SK-N-SH (cell line): ENCODE data around the gene ST3GAL2. TPM values are rescaled to one million over a fixed set of nuclear protein-coding genes. Genes with fewer than 3 reads are reported as not detected.

Experiments
- CTCF ChIA-PET: fragments of 300-600, 350-600 bp; formaldehyde crosslinking; extraction: SDS; loops from one replicate; lab custom pipeline; 2021; lab: Yijun Ruan, JAX
- POLR2A ChIA-PET: fragments of 350-600 bp; sonication (Branson Sonifier 250); formaldehyde crosslinking; extraction: SDS; loops from one replicate; lab custom pipeline; 2020; ENCODE audit warnings: antibody characterized with exemption, inconsistent platforms; lab: Yijun Ruan, JAX
- DNase-seq: peaks from one replicate; pipeline ENCODE4 v3.0.0; 2012
- H2AFZ ChIP-seq: fragments of 200-600 bp; sonication (generic); 2 replicates; pipeline ENCODE4 v1.8.1; 2016; ENCODE audit warnings: antibody characterized with exemption, mild to moderate bottlenecking, low read depth
- H3F3A ChIP-seq: fragments of 200-600 bp; sonication (generic); replicated peaks from 2 replicates; pipeline ENCODE3; 2016; ENCODE audit warnings: antibody characterized with exemption, mild to moderate bottlenecking; ENCODE audit not compliant: insufficient read depth
- H3K27ac ChIP-seq, 2 experiments: fragments of 200-500 bp in 1 of 2; fragments of 200-600 bp in 1 of 2; sonication (Bioruptor generic) in 1 of 2; sonication (generic), shearing (Covaris generic) in 1 of 2; 2 replicates each; pipeline versions ENCODE4 v1.5.1 to v1.6.1; 2014 to 2016; ENCODE audit warnings: low read depth in 2 of 2, inconsistent platforms in 1 of 2, low read length in 1 of 2, mild to moderate bottlenecking in 1 of 2, mixed read lengths in 1 of 2
- H3K27me3 ChIP-seq: fragments of 200-600 bp; sonication (generic), shearing (Covaris generic); 2 replicates; pipeline ENCODE4 v1.6.1; 2016; ENCODE audit warnings: mixed run types; ENCODE audit not compliant: insufficient read depth
- H3K36me3 ChIP-seq, 2 experiments: fragments of 200-500 bp in 1 of 2; fragments of 200-600 bp in 1 of 2; sonication (Bioruptor generic) in 1 of 2; sonication (generic) in 1 of 2; replicated peaks in 1 of 2; 2 replicates each; pipeline versions ENCODE3 to v1.5.1; 2014 to 2016; ENCODE audit warnings: low read length in 1 of 2, mild to moderate bottlenecking in 1 of 2; ENCODE audit not compliant: insufficient read depth in 2 of 2, control insufficient read depth in 1 of 2
- H3K4me1 ChIP-seq, 2 experiments: fragments of 200-500 bp in 1 of 2; fragments of 200-600 bp in 1 of 2; sonication (Bioruptor generic) in 1 of 2; sonication (generic), shearing (Covaris generic) in 1 of 2; 2 replicates each; pipeline versions ENCODE4 v1.5.1 to v1.6.1; 2014 to 2016; ENCODE audit warnings: low read depth in 1 of 2, low read length in 1 of 2, mixed run types in 1 of 2; ENCODE audit not compliant: insufficient read depth in 2 of 2, control insufficient read depth in 1 of 2
- H3K4me2 ChIP-seq: fragments of 200-600 bp; sonication (generic), shearing (Covaris generic); 2 replicates; pipeline ENCODE4 v1.6.1; 2017; ENCODE audit warnings: mixed run types
- H3K4me3 ChIP-seq, 2 experiments: fragments of 200-500 bp in 1 of 2; fragments of 200-600 bp in 1 of 2; sonication (Bioruptor generic) in 1 of 2; sonication (generic), shearing (Covaris generic) in 1 of 2; 2 replicates each; pipeline versions ENCODE4 v1.5.1 to v1.8.1; 2014 to 2016; ENCODE audit warnings: low read depth in 2 of 2, inconsistent platforms in 1 of 2, low read length in 1 of 2, mild to moderate bottlenecking in 1 of 2, mixed read lengths in 1 of 2, moderate library complexity in 1 of 2
- H3K79me2 ChIP-seq: fragments of 200-600 bp; sonication (generic); 2 replicates; pipeline ENCODE4 v1.8.1; 2017; ENCODE audit warnings: mild to moderate bottlenecking; ENCODE audit not compliant: insufficient read depth
- H3K9ac ChIP-seq: fragments of 200-600 bp; sonication (generic); 2 replicates; pipeline ENCODE4 v1.6.1; 2017; ENCODE audit warnings: mixed run types
- H3K9me2 ChIP-seq: fragments of 200-600 bp; sonication (generic); 2 replicates; pipeline ENCODE4 v1.6.1; 2017; ENCODE audit warnings: mixed run types
- H3K9me3 ChIP-seq: fragments of 200-600 bp; sonication (generic); 2 replicates; pipeline ENCODE4 v1.6.1; 2017; ENCODE audit warnings: mixed run types, mild to moderate bottlenecking, moderate library complexity
- H4K20me1 ChIP-seq: fragments of 200-600 bp; sonication (generic); 2 replicates; pipeline ENCODE4 v1.6.1; 2017; ENCODE audit warnings: mild to moderate bottlenecking, mixed run types; ENCODE audit not compliant: insufficient read depth
- CHD2 ChIP-seq: fragments of 150-350 bp; IDR thresholded peaks from 2 replicates; pipeline ENCODE4 v1.6.1; 2018; ENCODE audit warnings: low read length; ENCODE audit not compliant: partially characterized antibody
- EP300 ChIP-seq, 2 experiments: IDR thresholded peaks; 2 replicates each; pipeline versions ENCODE4 v1.4.0 to v1.6.1; 2012; ENCODE audit warnings: borderline replicate concordance in 1 of 2, low read depth in 1 of 2, low read length in 1 of 2
- EZH2phosphoT487 ChIP-seq: fragments of 200-600 bp; sonication (generic); IDR thresholded peaks from 2 replicates; pipeline ENCODE4 v1.6.1; 2017; ENCODE audit warnings: low read depth, mixed run types, mild to moderate bottlenecking, antibody characterized with exemption, moderate library complexity, borderline replicate concordance
- FOSL2 ChIP-seq: IDR thresholded peaks from 2 replicates; pipeline ENCODE4 v1.4.0; 2012; ENCODE audit warnings: low read depth, mild to moderate bottlenecking, moderate library complexity, borderline replicate concordance
- FOXJ3 ChIP-seq: sonication (generic); formaldehyde crosslinking; IDR thresholded peaks from 2 replicates; pipeline ENCODE4 v1.5.1; 2020; ENCODE audit warnings: mild to moderate bottlenecking, missing genetic modification reagents
- FOXM1 ChIP-seq: IDR thresholded peaks from 2 replicates; pipeline ENCODE4 v1.4.0; 2012; ENCODE audit warnings: low read depth, mild to moderate bottlenecking
- GATA2 ChIP-seq: sonication (generic); formaldehyde crosslinking; IDR thresholded peaks from 2 replicates; pipeline ENCODE4 v1.5.0; 2020; ENCODE audit warnings: mild to moderate bottlenecking, missing genetic modification reagents
- JUND ChIP-seq: IDR thresholded peaks from 2 replicates; pipeline ENCODE4 v1.4.0; 2012
- MEF2A ChIP-seq: IDR thresholded peaks from 2 replicates; pipeline ENCODE4 v1.4.0; 2012; ENCODE audit warnings: low read depth, borderline replicate concordance
- NRF1 ChIP-seq: IDR thresholded peaks from 2 replicates; pipeline ENCODE4 v1.6.1; 2012; ENCODE audit warnings: low read depth, mild to moderate bottlenecking, low read length
- POLR2AphosphoS5 ChIP-seq: IDR thresholded peaks from 2 replicates; pipeline ENCODE4 v1.6.1; 2012; ENCODE audit warnings: low read depth, low read length
- RAD21 ChIP-seq: IDR thresholded peaks from 2 replicates; pipeline ENCODE4 v1.6.1; 2012; ENCODE audit warnings: mild to moderate bottlenecking, low read length
- RCOR1 ChIP-seq: fragments of 150-350 bp; IDR thresholded peaks from 2 replicates; pipeline ENCODE4 v1.6.1; 2017; ENCODE audit warnings: antibody characterized with exemption, low read length
- TAF1 ChIP-seq: IDR thresholded peaks from 2 replicates; pipeline ENCODE4 v1.6.1; 2012; ENCODE audit warnings: low read depth, mild to moderate bottlenecking, low read length, moderate library complexity, borderline replicate concordance
- TCF12 ChIP-seq: IDR thresholded peaks from 2 replicates; pipeline ENCODE4 v1.4.0; 2012
- YY1 ChIP-seq: IDR thresholded peaks from 2 replicates; pipeline ENCODE4 v1.4.0; 2012; ENCODE audit warnings: low read depth, mild to moderate bottlenecking
- whole genome bisulfite sequencing: methylation state at CpG from one replicate; pipeline ENCODE4 v1.1.6; 2017; ENCODE audit warnings: low lambda C conversion rate; 5-methylcytosine and 5-hydroxymethylcytosine counted together
- polyA plus RNA-seq, 3 experiments: library from polyadenylated mRNA; depleted of rRNA; stranded (reverse); fragments of >200 nt; gene quantifications; 2 replicates each; pipeline ENCODE4 v1.2.3, GENCODE V29; 2012
- TF ChIP-seq, protein P1 (sequence below): fragments of 150-350 bp; IDR thresholded peaks from 2 replicates; pipeline ENCODE4 v1.6.1; 2017; ENCODE audit warnings: antibody characterized with exemption, low read length, low read depth, borderline replicate concordance
- TF ChIP-seq, protein P2 (sequence below): fragments of 200-600 bp; sonication (generic); IDR thresholded peaks from 2 replicates; pipeline ENCODE4 v1.6.1; 2017; ENCODE audit warnings: antibody characterized with exemption, mild to moderate bottlenecking, moderate library complexity
- TF ChIP-seq, protein P3 (sequence below): IDR thresholded peaks from 2 replicates; pipeline ENCODE4 v1.4.0; 2012; ENCODE audit warnings: low read depth, borderline replicate concordance

ST3GAL2 gene
- polyA plus RNA-seq, 1 of the 3 experiments (the other 2 are of a cell fraction), result 19.9 TPM

DNA sequence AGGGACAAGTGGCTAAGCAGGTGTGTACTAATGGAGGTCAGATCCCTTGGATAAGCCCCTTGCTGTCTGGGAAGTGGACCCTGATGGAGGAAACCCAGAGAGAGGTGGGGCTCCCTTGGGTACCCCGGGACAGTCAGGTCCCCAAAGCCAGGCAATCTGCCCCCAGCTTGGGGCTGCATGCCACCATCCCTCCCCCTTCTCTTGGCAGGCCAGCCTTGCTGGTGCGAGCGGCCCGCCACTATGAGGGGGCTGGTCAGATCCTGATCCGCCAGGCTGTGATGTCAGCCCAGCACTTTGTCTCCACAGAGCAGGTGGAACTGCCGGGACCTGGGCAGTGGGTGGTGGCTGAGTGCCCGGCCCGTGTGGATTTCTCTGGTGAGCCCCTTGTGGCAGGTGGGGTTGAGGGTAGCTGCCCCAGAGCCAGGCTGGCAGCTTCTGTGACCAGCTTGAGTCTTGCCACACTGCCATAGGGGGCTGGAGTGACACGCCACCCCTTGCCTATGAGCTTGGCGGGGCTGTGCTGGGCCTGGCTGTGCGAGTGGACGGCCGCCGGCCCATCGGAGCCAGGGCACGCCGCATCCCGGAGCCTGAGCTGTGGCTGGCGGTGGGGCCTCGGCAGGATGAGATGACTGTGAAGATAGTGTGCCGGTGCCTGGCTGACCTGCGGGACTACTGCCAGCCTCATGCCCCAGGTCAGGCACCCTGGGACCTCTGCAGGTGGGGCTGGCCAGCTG lies 35.6 kb upstream of the ST3GAL2 start (continued):
- no peak for TF ChIP-seq POLR2AphosphoS5
- TF ChIP-seq TAF1, result no peak
- TF ChIP-seq CHD2, result no peak
- TF ChIP-seq EP300 (IDR thresholded peaks at IDR 0.05; ENCODE audit: borderline replicate concordance in 1 of 2, low read depth in 1 of 2, low read length in 1 of 2), result no peak
- no peak for TF ChIP-seq RCOR1
- TF ChIP-seq GATA2 (CRISPR knock-in tag), result no peak
- TF ChIP-seq TCF12, result no peak
- no peak for TF ChIP-seq MEF2A

DNA sequence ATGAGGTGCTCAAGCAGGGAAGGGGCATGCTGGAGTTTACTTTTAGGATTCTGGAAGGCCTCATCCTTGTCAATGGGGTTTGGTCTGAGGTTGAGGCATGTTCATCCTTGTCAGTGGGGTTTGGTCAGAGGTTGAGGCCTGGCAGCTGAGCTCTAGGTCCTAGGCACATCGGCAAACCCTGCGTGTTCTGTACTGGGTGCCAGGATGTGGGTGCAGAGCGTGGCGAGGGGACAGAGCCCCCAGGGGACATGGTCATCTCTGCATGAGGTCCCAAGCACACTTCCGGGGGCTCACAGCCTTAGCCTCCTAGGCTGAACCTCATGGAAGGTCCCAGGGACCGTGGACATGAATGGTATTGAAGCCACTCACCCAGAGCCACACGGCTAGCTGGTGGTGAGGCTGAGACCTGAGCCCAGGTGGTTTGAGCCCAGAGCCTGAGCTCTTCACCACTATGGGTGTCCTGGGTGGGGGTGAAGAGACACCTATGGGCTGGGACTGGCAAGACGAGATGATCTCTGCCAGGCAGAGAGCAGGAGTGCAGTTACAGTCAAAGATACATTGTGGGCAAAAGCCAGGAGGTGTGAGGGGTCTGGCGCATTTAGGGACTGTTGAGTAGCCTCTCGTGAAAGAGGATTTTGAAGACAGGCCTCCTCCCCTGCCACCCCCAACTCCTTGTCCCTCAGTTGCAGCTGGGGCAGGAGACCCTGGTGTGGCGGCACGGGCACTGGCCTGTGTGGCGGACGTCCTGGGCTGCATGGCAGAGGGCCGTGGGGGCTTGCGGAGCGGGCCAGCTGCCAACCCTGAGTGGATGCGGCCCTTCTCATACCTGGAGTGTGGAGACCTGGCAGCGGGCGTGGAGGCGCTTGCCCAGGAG lies 34.8 kb upstream of the ST3GAL2 start:
- H4K20me1 ChIP-seq, result no peaks in the 10 kb centered on the region
- TF ChIP-seq TCF12 (no peak), RAD21 (peak; percentile 34; the same call in 1 of the 2 replicates), TAF1 (no peak)
- H3K4me1 ChIP-seq, result peaks cover 10 to 14% of the 10 kb centered on the region in 2 experiments; a peak in 3 of 4 replicates
- no peak overlapping the region for H2AFZ ChIP-seq
- H3K4me3 ChIP-seq, result no peak overlapping the region
- H3K27ac ChIP-seq, result no peak overlapping the region
- H3K9me2 ChIP-seq, result no peaks in the 10 kb centered on the region
- no peak overlapping the region for H3K4me2 ChIP-seq
- H3K9ac ChIP-seq, result no peak overlapping the region
- H3K9me3 ChIP-seq, result no peaks in the 10 kb centered on the region
- peaks cover 12% of the 10 kb centered on the region for H3F3A ChIP-seq
- WGBS, result 94% methylated on average over 13 of the region's 21 CpGs
- CTCF ChIA-PET, result interaction anchor here (0.8 to 1.9 kb wide), 6 partner anchors 13 to 168 kb away, joined by 3 to 6 read pairs (median 4); no protein-coding TSS in a partner anchor
- peak; percentile 51 for DNase-seq
- peaks cover 0 to 6% of the 10 kb centered on the region in 2 experiments for H3K36me3 ChIP-seq
- no peaks in the 10 kb centered on the region for H3K27me3 ChIP-seq
- POLR2A ChIA-PET, result interaction anchor here (1.5 to 1.6 kb wide), 2 partner anchors 92 to 93 kb away, joined by 3 to 4 read pairs; no protein-coding TSS in a partner anchor
- H3K79me2 ChIP-seq, result no peaks in the 10 kb centered on the region

DNA sequence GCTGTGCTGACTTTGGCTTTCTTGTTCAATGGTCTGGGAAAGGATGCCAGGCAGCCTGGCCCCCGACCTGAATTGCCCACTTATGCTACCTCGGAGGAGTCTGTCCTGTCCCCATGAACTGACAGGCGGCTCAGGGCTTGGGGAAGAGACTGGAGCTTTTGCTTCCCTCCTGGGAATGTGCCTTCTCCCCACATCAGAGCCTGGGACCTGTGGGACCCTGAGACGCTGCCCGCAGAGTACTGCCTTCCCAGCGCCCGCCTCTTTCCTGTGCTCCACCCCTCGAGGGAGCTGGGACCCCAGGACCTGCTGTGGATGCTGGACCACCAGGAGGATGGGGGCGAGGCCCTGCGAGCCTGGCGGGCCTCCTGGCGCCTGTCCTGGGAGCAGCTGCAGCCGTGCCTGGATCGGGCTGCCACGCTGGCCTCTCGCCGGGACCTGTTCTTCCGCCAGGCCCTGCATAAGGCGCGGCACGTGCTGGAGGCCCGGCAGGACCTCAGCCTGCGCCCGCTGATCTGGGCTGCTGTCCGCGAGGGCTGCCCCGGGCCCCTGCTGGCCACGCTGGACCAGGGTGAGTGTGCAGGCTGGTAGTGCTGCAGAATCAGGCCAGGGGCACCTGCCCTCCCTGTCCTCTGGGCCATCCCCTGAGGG lies 34.0 kb upstream of the ST3GAL2 start:
- Histone ChIP-seq H2AFZ (no peak overlapping the region), H3K4me1 (peaks cover 10 to 14% of the 10 kb centered on the region in 2 experiments; a peak in 3 of 4 replicates), H3K27me3 (no peaks in the 10 kb centered on the region), H3K79me2 (no peaks in the 10 kb centered on the region), H4K20me1 (no peaks in the 10 kb centered on the region), H3K9me2 (no peaks in the 10 kb centered on the region), H3K36me3 (no peaks in the 10 kb centered on the region), H3K4me3 (no peak overlapping the region), H3K4me2 (no peak overlapping the region), H3K27ac (no peak overlapping the region), H3K9me3 (no peaks in the 10 kb centered on the region), H3F3A (peaks cover 12% of the 10 kb centered on the region), H3K9ac (no peak overlapping the region)
- 83% methylated on average over 7 of the region's 28 CpGs for WGBS
- CTCF ChIA-PET, result interaction anchor here (0.7 to 1.9 kb wide), 7 partner anchors 14 to 167 kb away, joined by 3 to 6 read pairs (median 3); no protein-coding TSS in a partner anchor
- DNase-seq, result no peak
- POLR2A ChIA-PET, result interaction anchor here (1.5 kb wide), 1 partner anchor 92 kb away, joined by 4 read pairs; no protein-coding TSS in a partner anchor
- TF ChIP-seq, protein P1, sequence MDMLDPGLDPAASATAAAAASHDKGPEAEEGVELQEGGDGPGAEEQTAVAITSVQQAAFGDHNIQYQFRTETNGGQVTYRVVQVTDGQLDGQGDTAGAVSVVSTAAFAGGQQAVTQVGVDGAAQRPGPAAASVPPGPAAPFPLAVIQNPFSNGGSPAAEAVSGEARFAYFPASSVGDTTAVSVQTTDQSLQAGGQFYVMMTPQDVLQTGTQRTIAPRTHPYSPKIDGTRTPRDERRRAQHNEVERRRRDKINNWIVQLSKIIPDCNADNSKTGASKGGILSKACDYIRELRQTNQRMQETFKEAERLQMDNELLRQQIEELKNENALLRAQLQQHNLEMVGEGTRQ, result no peak
- TF ChIP-seq MEF2A (no peak), FOSL2 (no peak), EZH2phosphoT487 (no peak), YY1 (no peak), NRF1 (no peak), FOXM1 (no peak), JUND (no peak), FOXJ3 (no peak), CHD2 (no peak)
- TF ChIP-seq, protein P2, sequence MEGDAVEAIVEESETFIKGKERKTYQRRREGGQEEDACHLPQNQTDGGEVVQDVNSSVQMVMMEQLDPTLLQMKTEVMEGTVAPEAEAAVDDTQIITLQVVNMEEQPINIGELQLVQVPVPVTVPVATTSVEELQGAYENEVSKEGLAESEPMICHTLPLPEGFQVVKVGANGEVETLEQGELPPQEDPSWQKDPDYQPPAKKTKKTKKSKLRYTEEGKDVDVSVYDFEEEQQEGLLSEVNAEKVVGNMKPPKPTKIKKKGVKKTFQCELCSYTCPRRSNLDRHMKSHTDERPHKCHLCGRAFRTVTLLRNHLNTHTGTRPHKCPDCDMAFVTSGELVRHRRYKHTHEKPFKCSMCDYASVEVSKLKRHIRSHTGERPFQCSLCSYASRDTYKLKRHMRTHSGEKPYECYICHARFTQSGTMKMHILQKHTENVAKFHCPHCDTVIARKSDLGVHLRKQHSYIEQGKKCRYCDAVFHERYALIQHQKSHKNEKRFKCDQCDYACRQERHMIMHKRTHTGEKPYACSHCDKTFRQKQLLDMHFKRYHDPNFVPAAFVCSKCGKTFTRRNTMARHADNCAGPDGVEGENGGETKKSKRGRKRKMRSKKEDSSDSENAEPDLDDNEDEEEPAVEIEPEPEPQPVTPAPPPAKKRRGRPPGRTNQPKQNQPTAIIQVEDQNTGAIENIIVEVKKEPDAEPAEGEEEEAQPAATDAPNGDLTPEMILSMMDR, result no peak
- TF ChIP-seq, protein P3, sequence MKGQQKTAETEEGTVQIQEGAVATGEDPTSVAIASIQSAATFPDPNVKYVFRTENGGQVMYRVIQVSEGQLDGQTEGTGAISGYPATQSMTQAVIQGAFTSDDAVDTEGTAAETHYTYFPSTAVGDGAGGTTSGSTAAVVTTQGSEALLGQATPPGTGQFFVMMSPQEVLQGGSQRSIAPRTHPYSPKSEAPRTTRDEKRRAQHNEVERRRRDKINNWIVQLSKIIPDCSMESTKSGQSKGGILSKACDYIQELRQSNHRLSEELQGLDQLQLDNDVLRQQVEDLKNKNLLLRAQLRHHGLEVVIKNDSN, result no peak
